ENCODE measurements around the gene CD83.

CD83 gene

DNA sequence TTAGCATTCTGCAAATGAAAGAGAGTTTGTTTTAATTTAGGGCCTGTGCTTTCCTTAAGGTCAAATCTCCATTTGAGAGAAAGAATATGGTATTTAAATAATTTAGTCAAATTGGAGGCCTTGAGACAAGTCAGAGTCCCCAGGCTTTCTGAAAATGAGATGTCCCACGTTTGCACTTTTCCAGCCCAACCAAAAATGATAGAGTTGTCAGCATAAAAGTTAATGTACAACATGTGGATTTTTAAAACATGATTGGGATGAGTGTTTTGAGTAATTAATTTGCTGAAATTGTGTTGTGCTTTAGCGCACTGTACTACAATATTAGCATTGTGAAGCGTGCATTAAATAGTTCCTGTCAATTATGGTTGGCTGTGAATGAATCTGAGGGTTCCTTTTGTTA, 10.0 kb downstream of the CD83 start:
- DNase-seq = no peak

DNA sequence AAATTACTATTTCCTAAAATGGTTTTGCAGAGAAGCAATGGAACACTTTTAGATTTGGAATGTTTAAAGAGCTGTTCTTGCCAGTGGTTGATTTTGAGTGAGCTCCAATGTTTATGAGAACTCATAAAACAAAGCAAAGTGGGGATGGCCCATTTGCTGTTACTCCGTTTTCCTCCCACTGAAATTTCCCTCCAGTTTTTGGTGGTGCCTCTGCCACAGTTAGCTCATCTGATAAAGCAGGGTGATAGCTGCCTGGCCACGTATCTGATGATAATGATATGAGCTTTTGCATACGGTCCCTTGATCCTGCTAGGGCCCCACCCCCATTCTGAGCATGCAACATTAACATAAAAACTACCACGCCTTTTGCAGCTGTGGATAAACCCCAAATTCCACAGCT, 10.4 kb downstream of the CD83 start:
- DNase-seq = no peak

DNA sequence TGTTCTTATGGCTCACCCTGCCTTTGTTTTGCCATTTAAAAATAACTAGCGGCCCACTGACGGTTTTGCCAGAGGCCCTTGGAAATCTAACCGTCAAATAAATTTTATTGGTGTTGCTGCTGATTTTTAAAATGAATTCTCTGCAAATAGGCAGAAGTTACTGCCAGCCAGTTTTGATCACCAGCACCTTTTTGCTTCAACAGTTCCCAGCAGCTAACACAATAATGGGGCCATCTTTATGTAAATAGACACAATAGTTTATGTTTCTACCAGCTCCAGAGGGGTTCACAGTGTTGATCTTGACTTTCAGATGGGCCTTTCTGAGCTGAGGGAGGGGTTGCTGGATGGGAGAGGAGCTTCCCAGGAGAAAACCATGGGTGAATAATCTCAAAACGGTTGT, 11.2 kb downstream of the CD83 start:
- DNase-seq = no peak

DNA sequence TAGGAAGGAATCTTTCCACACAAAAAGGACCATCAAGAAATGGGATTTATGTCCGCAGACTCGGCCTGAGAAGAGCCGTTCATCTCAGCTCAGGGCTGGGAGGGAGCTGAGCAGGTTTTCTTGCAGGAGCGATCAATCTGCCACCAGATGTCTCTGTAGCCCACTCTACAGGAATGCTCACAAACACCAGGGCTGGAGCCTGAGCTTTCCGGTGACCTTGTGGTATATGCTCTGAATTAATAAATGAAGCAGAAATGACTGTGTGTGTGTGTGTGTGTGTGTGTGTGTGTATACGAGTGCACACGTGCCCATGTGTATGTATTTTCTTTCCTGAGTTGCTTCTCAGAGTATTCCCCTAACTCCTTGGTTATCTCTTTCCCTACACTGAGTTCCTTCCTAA, 12.0 kb downstream of the CD83 start:
- DNase-seq = peak; percentile 21

DNA sequence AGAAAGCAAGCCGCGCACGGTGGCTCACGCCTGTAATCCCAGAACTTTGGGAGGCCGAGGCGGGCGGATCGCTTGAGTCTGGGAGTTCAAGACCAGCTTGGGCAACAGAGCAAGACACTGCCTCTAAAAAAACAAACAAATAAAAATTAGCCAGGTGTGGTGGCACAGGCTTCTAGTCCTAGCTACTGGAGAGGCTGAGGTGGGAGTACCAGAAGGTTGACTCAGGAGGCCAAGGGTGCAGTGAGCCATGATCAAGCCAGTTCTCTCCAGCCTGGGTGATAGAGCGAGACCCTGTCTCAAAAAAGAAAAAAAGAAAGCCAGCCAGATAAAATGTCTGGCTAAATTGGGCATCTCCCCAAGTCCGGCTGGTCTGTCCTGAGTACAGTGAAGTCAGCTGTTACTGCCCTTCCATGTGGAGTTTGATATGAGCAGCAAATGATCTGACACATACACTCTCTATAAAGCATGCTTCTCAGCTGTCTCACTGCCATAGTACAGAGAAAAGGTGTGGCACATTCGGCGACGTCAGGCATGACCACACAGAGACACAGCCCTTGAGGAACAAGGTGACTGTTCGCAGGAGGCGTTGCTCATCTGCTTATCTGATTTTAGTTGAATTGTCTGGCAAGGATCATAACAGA, 13.0 kb downstream of the CD83 start:
- DNase-seq = no peak

DNA sequence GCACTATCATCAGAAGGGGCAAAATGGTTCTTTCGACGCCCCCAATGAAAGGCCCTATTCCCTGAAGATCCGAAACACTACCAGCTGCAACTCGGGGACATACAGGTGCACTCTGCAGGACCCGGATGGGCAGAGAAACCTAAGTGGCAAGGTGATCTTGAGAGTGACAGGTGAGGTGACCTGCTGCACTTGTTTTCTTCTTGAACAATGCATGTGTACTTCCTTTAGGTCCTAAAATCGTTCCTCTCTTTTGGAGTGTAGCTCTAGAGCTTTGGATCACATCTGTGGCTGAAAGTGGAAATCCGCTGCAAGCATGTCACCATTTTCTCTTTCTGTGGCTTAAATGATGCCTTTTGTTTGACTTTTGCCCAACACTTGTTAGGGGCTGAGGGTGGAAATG, 14.0 kb downstream of the CD83 start:
- DNase-seq = no peak

DNA sequence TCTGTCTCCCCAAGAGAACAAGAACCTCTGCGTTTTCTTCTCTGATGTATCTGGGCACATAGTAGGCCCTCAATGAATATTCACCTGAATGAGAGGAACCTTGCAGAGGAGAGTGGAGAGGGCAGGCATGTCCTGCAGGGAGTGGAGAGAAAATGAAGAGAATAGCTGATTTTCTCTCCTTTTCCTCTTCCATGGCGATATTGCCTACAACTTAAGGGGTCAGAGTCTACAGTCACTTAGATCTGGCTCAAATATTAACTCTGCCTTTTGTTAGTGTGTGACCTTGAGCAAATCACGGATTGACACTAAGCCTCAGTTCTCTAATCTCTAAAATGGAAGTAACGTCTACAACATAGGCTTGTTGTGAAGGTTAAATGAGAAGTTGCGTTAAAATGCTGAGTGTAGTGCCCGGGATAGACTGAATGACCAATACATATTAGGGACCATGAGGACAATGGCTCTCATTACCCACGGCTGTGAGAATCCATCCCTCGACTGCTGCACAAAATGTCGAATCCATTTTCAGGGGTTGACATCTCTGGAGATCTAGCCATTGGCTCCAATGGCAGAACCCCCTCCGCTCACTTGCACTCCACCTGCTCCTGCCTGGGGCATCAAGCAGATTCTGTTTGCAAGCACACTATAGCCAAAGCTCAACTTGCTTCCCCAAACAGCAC, 14.8 kb downstream of the CD83 start:
- DNase-seq = no peak

DNA sequence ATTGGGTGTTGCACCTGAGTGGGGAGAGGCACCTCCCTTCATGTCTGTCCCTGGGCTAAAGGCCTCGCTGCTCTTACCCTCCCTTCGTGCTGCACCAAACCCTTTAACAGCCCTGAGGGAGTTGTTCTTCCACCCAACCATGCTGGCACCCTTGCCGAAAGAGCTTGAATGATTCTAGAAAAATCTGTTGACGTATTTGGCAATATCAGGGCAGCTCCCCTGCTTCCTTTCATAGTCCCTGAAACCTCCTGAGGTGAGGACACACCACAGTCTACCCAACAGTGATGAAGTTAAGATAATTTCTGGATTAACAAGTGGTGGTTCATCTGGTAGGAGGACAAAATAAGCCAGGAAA, 15.3 kb downstream of the CD83 start:
- no peak for DNase-seq

DNA sequence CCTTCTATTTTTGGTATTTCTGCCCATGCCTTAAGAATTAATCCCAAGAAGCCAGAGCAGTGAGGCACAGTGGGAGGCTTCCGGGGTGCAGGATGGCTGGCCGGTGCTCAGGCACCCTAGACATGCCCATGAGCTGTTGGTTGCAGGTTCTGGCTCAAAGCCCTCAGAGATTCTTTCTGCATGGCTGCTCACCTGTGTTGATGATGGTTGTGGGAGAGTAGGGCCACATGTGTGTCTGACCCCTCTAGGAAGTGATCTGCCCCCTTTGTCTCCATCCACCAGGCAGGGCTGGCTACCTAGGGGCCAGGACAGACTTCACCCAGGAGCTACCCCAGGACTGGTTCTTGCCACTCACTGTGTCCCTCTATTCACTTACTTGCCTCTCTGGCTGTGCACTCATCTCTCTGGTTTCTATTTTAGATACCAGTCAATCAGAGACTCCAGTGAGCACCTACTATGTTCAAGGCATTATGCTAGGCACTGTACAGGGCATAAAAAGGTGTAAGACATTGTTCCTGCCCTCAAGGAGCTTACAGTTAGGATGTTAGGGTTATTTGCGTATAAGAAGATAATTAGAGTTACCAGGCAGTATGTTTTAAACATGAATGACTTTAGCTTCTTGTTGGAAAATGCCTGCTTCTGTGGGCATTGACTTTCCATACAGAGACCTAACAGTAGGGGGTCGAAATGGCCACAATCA, 16.8 kb downstream of the CD83 start:
- no peak for DNase-seq

DNA sequence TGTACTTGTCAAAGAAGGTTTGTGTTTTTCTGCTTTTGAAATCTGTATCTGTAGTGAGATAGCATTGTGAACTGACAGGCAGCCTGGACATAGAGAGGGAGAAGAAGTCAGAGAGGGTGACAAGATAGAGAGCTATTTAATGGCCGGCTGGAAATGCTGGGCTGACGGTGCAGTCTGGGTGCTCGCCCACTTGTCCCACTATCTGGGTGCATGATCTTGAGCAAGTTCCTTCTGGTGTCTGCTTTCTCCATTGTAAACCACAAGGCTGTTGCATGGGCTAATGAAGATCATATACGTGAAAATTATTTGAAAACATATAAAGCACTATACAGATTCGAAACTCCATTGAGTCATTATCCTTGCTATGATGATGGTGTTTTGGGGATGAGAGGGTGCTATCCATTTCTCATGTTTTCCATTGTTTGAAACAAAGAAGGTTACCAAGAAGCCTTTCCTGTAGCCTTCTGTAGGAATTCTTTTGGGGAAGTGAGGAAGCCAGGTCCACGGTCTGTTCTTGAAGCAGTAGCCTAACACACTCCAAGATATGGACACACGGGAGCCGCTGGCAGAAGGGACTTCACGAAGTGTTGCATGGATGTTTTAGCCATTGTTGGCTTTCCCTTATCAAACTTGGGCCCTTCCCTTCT, 18.4 kb downstream of the CD83 start:
- no peak for DNase-seq

DNA sequence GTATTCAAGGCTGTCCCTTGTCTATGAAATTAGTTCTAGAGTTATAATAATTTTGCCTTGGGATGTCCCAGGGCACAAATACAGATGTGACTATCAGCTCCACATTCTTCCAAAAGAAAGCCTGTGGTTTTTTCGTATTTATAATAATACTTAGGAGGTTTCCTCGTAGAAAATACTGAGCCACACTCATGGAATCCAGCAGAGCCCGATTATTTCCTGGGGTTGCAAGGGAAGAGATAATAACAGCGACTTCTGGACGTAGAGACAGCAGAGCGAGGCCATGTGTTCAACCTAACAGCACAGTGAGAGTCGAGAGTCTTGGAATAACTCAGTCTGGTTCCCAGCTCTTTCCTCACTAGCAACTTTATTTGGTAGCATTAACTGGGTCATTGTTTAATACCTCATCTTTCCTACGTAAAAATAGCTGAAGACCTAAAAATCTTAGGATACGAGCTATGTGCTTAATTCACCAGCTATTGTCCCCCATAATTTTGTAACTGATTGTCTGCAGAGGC, 21.2 kb downstream of the CD83 start:
- DNase-seq = no peak

DNA sequence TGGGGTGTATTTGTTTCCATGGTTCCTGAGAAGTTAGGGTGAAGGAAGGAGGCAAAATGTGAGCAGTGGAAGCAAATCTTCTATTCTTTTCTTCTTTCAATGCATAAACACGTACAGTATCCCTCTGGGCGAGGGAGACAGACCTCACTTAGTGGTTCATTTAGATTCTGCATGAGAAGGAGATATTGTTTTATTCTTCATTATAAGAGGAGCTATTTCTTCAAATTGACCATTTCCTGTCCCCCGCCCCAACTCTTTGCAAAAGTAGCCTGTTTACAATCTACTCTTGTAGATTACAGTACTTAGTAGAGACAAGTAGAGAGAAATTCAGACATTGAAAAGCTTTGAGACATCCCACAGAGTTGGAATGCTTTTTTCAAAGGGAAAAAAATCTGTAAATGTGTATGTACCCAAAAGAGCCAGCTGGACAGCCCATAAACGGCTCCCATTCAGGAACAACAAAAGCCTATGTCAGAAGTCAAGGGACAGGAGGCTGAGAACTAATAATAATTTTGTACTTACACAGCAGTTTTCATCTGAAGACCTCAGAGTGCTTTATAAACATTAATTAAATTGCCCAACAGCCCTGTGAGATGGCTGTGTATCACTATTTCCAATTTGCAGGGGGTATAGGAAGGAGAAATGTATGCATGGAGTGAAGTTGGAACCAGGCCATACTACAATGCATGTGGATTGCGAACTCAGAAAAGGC, 23.9 kb downstream of the CD83 start:
- no peak for DNase-seq

DNA sequence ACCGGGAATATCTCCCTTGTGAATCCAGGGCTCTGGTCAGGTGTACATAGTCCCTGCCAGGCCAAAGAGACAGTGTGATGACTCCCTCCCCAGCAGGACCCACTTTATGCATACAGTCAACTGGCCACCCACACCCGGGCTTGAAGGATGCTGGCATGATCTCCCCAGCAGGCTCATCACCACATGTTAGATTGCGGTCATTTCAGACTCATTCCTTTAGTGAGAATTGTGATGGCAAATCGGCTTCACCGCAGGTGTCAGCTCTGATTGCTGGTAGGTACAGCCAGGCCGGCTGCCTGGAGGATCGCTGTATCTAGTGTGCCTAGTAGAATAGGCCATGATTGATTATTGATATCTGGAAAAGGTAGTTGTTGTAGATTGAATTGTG, 24.5 kb downstream of the CD83 start:
- DNase-seq = no peak

DNA sequence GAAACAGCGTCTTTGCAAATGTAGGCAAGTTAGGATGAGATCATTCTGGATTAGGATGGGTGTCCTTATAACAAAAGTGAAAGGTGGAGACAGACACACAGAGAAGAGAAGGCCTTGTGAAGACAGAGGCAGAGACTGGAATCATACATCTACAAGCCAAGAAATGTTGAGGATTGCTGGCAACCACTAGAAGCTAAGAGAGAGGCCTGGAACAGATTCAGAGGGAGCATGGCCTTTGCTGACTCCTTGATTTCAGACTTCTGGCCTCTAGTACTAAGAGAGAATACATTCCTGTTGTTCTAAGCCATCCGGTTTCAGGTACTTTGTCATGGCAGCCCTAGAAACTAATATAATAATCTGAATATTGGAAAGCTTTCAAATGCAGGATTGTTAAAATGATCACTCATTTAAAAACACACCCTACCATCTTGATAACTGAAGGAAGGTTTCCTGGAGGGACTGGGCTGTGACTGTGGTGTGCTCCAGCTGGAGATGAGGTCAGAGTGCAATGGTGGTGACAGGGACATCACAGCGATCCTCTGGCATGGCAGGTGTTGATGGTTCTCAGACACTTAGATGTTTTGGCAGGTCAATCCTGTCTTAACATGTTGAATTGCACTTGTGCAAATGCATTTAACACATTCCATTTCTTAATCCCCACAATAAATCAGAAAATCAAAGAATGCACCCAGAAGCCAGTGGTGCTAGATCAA, 25.1 kb downstream of the CD83 start:
- DNase-seq = no peak

DNA sequence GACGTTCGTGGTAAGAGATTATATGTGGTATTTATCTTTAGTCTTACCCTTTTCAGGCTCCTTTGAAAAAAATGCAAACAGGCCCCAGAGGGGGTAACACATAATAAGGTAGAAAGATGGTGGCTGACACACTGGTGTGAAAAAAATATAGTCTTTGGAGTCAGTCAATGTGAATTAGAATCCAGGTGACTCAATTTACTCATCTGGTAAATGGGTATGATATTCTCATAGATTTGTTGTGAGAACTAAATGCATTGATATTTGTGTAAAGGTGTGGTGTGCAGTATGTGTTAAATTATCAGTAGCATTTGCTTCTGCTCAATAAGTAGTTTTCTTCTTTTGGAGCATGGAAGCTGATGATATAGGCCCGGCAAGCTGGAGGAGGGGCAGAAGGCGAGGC, 25.7 kb downstream of the CD83 start:
- no peak for DNase-seq

DNA sequence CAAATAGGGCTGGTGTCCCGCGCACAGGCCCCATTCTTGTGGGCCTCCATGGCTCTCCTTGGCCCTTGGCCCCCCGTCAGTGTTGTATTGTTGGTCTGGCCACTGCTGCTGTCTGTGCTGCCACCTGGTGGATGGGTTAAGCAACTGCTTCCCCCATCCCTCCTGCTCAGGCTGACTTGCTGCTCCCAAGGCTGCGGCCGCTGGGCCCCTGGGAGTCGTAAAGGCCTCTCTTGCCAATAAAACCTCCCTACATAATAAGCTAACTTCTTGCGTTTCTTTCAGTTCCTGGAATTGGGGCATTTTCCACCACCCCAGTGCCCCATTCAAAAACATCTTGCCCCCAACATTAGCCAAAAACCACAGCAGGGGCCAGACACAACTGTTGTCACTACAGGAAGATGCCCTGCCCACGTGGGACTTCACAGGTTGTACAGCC, 27.1 kb downstream of the CD83 start:
- no peak for DNase-seq

DNA sequence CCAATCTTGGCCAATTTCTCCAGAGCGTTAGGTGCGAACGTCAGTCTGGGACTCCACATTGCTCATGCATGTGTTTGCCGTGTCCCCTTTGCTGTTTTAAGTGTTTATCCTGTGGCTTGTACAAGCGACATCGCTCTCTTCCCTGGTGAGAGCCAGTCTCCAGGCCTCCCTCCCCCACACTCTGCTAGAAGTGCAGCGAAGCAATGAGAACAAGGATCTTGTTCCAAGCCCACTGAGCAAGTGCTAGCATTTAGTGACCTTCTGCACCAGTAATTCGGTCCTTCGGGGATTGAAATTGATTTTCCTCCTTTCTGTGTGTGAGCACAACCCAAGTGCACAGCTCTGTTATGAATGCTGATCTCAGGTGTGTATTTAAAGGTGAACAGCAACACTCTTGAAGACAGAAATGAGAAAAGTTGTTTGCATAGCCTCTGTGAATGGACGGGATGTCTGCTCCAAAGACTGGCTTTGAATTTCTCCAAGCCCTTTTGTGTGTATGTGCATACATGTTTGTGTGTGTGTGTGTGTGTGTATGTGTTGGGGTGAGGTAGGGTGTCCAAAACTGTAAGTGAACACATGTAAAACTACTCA, 29.0 kb downstream of the CD83 start:
- DNase-seq = no peak

DNA sequence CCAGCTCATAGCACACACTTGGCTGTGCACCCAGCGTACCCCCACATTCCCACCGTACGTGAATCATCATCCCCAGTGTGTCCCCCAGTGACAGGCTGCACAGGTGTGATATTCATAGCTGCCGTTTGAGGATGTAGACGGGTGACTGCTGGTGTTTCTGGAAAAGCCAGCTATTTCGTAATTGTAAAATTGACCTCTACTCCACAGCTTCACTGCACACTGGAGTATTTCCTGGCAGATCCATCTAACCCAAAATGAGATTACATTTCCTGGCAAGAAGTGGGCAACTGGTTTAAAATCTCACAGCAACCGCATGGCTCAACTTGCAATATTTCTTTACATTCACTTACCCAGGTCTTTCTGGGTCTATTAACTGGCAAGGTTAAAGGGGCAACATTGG, 30.3 kb downstream of the CD83 start:
- DNase-seq = no peak

DNA sequence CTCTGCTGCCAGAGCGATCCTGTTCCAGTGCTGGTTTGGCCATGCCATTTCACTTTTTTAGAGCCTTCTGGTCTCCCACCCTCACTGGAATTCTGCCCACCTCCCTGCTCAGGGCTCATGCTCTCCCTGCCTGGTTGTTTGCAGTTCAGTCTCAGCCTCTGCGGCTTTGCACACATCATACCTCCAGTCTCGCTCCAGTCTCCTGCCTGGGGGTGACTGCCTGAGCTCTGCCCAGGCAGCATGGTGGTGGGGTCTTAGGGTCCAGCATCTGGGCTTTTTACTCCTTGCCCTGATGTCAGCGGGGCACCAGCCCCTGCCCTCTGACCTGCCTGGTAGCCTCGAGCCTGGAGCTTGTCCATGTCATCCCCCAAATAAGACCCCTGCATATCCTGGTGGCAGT, 30.9 kb downstream of the CD83 start:
- DNase-seq = no peak

DNA sequence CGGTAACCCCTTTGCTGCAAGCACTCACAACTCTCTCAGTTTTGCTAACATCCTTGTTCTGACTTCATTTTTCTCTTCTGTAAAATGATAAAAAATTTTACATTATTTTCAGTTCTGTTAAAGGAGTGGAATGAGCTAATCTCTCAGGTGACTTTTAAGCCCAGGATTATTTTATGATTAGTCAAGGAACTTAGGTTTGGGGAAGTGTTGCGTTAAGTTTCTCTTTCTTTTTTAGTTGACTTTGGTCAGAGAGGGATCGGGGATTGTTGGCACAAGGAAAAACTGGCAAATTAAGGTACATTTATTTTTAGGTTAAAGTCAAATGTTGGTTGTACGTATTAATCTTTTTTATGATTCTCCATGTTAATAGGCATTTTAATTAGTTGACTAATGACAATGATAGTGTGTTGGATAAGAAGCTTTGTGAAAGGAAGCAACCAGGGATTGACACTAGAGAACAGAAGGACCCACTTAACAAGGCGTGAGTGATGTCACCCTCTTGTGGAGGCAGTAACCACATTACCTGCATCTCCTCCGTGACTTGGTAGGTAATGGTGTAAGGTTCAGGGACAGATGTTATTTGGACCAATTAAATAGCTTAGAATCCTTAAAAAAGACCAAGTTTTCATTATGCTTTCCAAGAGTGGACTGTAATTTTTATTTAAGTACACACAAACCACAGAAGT, 31.6 kb downstream of the CD83 start:
- DNase-seq = peak; percentile 61

DNA sequence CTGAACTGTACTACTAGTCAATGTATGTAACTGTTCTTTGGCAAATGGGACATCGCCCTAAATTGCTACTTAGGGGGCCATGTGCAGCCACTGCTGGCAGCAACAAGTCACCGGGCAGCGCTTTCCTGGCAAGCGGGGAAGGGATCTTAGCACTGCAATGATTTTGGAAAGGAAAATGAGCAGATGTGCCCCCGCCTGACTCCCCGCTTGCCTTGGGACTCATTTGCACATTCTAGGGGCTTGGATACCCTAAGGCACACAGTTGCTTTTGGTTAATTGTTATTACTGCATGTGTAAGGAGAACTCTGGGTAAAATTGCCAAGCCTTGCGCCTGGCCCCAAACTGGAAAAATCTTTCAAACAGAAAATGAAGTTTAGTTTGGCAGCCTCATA, 32.2 kb downstream of the CD83 start:
- DNase-seq = peak; percentile 59

Measured in NCI-H524 treated with DMSO at 0.1 percent for 48 hours (cell line).